22Rv1 (cell line): Measurements from ENCODE around the gene DGKG.

Experiments
- CTCF ChIP-seq: fragments of 450-650 bp; IDR thresholded peaks from 2 replicates; pipeline ENCODE4 v1.5.1; 2017; ENCODE audit warnings: mild to moderate bottlenecking
- ZFX ChIP-seq: fragments of 450-650 bp; IDR thresholded peaks from 2 replicates; pipeline ENCODE4 v1.6.1; 2017; ENCODE audit warnings: antibody characterized with exemption, borderline replicate concordance

- TF ChIP-seq CTCF (no peak), ZFX (no peak)
Observed at GRCh38 chr3:186235554-186235953, 126.5 kb downstream of the DGKG start.
